GM21526 (cell line): Measurements from ENCODE around the gene OR2A42.
"Not testable (repeated sequence)": the region's sequence is repeated elsewhere in the genome, so short reads cannot be mapped to it uniquely, and the experiment has no call there.

Experiments used
- ATAC-seq: cut with Tn5 transposase; IDR thresholded peaks from one replicate; pipeline ENCODE4 v1.9.1; 2021; ENCODE audit warnings: moderate library complexity; ENCODE audit not compliant: unreplicated experiment, low FRiP score

Gene OR2A42

DNA sequence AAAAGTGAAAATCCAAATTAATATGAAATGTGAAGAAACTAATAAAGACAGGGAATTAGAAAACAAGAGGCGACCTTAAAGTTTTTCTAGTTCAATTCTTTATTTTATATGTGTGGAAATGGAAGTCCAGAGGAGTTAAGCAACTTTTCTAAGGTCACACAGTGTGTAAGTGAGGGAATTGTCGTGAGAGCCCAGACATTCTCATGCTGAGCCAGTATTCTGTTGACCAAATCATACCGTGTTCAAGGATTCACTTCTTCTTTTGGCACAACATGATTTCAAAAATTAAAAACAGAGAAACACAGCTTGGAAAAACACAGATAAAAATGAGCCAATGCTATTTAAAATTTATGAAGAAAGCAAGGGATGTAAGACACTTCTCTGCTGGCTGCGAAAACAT, 12.5 kb downstream of the OR2A42 start:
- ATAC-seq, result not testable (repeated sequence)

DNA sequence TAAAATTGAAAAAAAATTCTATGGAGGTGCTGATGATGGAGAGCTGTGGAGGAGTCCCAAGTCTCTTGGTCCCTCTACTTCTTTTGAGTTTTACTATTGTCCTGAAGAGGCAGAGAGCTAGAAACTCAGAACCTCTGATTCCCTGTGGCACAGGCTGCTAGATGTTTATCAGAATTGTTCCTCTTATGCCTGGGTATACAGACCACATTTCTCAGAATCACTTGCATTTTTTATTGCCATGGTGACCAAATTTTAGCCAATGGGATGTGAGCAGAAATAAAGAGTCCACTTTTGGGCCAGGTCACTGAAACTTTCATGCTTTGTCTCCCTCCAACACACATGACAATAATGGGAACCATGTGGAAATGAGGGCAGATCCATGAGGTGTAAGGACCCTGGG, 15.7 kb downstream of the OR2A42 start:
- not testable (repeated sequence) for ATAC-seq

DNA sequence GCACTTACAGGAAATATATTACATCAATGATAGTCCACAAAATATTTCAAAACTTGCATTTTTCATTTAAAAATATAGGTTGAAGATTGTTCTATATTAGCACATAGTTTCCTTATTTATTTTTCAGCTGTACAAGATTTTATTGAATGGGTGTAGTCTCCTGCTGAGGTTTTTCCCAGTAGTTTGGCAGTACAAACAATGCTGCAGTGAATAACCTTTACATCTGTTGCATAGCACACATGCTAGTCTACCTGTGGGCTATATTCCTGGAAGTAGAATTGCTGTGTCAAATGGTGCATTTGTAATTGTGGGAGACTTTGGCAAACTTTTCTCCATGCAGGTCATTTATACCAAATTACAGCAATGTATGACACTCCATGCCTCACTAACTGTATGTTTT, 18.9 kb downstream of the OR2A42 start:
- ATAC-seq, result not testable (repeated sequence)

DNA sequence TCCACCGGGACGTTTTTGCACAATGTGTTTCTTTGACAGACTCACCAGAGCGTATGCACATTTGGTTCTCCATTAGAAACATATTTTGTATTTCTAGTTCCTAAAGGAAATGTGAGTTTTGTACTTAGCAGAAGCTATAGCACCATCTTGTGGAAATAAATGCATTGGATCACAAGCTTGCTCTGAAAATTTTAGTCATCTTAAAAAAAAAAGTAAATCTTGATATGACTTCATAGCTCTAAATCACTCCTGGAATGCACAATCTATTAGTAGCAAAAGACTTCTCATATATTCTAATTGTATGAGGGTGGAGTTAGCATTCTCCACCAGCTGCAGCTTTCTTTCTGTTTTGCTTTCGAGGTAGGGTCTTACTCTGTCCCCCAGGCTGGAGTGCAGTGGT, 20.3 kb downstream of the OR2A42 start:
- ATAC-seq, result peak; percentile 61

DNA sequence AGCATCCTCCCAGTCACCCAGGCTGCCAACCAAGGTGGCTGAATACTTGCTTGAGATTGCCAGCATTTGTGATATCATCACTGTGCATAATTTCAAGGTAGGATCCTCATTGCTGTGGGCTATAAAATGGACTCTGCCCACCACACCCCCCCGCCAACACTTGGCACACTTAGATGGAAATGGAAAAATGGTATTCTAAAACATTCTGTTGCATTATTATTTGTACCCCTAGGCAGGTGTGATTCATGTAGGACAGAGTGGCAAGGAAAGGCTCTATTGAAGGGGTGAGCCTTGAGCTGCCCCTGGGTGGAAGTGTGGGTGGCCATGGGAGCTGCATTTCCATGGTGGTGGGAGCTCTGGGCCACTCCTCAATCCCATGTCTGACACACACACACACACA, 20.8 kb downstream of the OR2A42 start:
- not testable (repeated sequence) for ATAC-seq

DNA sequence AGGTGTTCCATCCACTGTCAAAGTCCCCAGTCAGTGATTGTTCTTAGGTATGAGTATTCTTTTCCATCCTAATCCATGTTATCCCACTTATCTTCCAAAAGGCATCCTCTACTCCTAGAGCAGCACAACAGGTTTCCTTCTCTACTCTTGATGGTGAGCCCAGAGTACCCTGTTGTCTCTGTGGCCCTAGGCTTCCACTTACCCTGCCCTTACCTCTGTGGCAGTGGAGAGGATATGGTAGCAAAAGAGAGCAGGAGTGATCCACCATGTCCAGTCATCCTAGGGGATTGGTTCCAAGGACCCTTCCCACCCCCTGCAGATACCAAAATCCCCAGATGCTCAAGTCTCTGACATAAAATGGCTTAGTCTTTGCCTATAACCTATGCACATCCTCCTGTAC, 22.2 kb downstream of the OR2A42 start:
- not testable (repeated sequence) for ATAC-seq

DNA sequence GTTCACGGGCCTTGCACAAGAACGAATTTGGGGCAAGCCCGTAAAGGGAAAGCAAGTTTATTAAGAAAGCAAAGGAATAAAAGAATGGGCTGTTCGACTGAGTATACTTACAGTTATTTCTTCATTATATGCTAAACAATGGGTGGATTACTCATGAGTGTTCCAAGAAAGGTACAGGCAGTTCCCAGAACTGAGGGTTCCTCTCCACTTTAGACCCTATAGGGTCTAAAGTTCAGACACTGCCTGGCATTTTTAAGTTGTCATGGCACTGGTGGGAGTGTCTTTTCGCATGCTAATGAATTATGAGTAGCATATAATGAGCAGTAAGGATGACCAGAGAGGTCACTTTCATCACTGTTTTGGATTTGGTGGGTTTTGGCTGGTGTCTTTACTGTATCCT, 34.1 kb downstream of the OR2A42 start:
- not testable (repeated sequence) for ATAC-seq

DNA sequence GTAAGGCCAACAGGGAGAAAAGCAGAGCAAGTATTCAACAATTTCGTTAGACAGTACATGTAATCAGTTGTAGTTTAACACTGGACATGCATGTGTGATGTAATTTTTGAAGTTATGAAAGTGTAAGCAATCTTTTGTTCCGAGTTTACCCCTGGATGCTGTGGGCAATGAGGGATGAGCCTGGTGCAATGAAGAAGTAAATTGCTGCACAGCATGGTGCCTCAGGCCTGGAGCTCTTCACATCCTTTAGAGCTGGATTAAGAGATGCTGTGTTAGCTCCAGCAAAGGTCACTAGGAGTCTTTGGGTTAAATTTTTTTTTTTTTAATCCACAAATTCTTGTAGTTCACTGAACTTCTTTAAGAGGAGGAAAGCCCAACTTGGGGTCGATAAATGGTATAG, 36.3 kb downstream of the OR2A42 start:
- ATAC-seq, result not testable (repeated sequence)

DNA sequence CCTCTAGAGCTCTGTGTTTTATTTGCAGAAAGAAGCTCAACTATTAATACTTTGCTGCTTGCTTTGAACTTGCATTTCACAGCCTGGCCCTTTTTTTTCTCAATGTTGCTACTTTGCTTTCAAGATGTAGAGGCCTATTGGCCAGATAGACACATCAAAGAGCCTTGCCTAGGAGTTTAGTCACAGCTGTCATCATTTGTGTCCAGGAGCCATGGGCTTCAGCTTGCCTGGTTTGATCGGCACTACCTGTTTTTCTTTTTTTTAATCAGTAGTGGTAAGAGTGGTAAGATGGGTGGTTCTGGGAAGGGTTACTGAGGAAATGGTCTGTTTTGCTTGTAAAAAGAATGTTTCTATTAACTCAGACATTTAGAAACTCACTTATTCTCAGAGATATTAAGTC, 37.4 kb downstream of the OR2A42 start:
- ATAC-seq, result not testable (repeated sequence)

DNA sequence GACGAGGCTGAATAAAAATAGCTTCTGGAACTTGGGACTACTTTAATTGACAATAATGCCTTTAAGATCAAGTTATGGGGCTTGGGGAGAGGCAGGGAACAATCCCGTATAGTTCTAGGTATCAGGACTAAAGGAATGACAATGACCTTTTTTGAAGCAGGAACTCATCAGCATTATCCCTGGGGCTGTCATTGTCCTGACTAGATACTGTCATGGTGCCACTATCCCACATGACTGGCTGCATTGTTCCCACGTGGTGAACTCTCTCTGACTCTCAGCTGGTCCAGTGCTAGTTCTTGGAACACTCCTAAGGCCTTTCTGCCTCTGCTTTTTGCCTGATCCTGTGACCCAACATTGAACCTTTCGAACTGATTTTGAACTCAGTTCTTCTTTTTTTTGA, 40.5 kb downstream of the OR2A42 start:
- ATAC-seq, result not testable (repeated sequence)

DNA sequence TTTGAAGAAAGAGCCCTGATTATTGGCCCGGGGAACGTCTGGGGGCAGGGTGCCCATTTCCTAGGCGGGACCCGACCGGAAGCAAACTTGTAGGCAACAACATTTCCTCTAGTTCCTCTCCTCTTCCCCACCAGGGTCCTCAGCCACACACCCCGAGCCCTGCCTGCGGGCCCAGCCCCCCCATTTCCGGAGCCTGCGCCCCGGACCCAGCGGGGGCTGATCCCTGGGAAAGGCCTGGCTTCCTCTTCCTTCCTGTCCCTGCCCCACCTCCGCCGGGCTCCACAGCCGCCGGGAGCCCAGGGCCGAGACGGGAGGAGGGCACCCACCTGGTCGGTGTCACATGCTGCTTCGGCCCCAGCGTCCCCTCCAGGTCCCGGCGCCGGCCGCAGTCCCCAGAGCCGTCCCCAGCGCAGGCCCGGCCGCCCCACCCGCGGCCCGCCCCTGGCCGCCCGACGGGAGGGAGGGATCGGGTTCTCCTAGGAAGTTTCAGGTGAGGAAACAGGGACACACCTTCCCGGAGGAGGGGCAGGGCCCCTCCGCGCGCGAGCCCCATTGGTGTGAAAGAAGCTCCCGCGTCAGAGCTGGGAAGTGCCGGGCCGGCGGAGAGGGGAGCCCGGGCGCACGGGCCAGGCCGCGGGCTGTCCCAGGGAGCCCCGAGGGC, 44.1 kb downstream of the OR2A42 start, which contains the start of gene ARHGEF35:
Gene ARHGEF35, minus strand, starts transcription at position 622 of the 661 bp plus-strand sequence. CDS start 7,450 bp downstream, outside the sequence.
- peak; percentile 60 for ATAC-seq

DNA sequence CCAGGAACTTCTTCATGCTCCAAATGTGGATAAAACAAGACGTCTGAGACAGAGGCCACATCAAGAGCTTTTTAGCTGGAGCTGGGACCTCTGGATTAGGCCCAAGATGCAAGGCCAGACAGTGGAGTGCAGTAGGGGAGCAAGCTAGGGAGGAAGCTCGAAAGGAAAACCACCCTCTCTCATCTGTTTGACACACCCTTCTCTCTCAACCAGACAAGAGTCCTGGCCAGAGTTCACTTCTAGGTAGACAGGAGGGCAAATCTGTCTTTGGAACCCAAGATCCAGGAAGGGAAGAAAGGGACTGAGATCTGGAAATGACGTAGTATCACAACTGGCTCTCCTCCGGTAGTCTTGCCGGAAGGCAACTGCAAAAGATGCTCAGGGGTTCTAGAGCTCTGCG, 45.0 kb downstream of the OR2A42 start:
- not testable (repeated sequence) for ATAC-seq

DNA sequence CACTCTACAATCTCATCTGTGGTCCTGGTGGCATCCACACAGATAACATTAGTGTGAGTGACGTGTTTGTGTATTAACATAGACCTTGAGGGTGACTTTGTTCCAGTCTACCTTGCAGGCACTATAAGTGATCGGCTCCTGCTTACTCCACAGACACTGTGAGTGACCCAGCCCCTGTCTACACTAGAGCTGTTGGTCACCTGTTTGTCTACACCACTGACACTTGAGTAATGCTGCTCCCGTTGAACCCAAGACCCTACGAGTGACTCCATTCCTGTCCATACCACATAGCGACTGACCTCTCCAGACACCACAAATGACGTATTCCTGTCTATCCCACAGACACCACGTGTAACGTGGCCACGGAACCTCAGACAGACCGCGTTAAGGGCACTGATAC, 45.6 kb downstream of the OR2A42 start:
- not testable (repeated sequence) for ATAC-seq

DNA sequence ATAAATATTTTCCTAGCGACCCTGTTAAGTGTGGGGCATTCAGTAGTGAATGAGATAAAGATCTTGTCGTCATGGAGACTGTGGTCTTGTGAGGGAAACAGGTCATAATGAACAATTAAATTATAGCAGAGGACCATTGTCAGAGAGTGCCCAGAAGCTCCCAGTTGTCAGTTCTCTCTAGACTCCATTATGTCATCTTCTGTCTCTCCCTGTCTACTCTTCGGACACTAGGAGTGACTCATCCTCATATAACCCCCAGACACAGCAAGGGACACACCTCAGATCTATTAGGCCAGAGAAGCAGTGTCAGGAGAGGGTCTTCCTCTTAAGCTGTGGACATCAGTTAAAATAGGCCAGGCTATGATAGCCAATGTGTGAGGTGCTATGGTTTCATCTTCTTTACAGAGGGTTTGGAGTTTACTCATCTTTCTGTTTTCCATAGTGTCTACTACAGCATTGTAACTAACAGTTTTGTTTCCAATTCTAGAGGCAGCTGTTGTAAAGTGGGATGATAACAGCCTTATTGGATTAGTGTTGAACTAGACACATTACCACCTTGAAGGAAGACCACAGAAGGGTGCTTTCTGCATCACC, 50.7 kb downstream of the OR2A42 start:
- ATAC-seq, result not testable (repeated sequence)

DNA sequence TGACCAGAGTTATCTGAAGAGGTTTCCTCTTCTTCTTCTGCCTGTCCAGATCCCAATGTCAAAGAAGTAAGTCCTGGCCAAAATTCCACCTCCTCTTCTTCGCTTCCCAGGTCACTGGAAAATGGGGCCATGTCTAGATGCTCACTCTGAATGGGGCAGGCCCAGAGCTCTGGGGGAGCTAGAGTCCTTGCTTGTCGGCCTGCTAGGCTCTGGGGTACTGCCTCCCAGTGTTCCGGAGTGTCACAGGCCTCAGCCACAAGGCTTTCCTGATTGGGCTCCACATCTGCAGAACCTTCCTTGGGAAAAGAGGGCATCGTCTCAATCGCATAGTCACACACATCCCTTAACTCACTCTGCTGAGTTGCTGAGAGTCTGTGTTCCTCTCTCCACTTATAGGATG, 51.6 kb downstream of the OR2A42 start:
- ATAC-seq, result not testable (repeated sequence)

DNA sequence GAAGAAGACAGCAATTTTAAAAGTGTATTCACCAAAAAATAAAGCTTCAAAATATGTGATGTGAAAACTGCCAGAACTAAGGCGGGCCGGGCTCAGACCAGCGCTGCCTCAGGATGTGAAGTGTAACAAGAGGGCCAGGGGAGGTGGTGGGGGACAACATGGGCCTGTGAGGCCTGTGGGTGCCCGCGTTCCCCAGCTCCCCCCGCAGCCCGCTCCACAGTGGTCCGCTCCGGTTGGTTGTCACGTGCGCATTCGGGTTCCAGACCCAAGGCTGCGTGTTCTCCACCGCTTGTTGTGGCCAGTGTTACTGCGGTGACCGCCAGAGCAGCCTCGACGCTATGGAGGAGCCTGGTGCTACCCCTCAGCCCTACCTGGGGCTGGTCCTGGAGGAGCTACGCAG, 56.2 kb downstream of the OR2A42 start, which contains the start of gene CTAGE4:
Gene CTAGE4, plus strand, starts transcription at position 301 of the 400 bp plus-strand sequence. Its CDS starts 38 bp downstream, at position 339.
- ATAC-seq, result not testable (repeated sequence)

DNA sequence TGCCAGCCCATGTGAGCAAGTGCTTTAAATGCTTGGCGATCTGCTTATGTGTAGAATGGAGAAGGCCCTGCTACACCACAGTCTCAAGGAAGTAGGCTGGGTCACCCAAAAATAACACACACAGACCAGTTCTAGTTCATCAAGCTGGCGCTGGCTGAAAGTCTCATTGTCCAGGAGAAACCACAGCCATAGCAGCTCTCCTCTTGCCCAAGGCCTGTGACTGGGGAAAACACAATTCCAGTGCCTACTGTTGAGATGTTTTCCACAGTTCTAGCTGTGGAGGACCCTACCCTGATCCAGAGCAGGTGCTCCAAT, 60.3 kb downstream of the OR2A42 start:
- ATAC-seq, result peak; percentile 14

DNA sequence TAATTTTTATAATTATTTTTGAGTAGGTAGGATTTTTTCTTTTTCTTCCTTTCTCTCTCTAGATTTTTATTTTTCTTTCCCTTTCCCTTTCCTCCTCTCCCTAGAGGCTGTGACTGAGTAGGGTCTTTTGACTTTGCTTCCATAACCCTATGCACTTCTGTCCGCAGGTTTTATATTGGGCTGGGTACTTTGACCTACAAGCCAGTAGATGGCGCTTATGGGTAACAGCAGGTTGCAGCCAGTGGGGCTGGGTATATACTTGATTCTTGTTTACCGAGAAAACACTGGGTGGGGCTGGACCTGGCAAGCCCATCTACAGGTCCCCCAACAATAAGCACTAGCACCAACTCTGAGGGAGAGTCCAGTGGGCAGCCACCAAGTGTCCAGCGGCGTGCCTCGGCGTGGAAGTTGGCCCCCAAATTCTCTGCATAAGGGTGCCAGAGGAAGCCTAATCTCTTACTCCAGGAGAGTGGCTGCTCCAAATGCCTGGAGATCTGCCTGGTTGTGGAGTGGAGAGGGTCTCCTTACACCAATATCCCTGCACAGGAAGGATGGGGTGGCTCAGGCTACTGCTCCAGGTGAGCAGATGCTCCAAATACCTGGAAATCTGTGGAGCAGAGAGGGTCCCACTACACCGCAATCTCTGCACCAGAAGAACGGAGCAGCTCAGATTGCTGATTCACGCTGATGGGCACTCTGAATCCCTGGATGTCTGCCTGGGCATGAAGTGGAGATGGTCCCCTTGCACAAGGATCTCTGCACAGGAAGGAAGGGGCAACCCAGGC, 60.8 kb downstream of the OR2A42 start:
- peak; percentile 98 for ATAC-seq
